NCI-H345 (cell line): Measurements from ENCODE around the gene SERPINA3.
"Not testable (repeated sequence)": the region's sequence is repeated elsewhere in the genome, so short reads cannot be mapped to it uniquely, and the experiment has no call there.

Source experiments
- DNase-seq: peaks from one replicate; lab custom pipeline; 2025; lab: John Stamatoyannopoulos, UW

Gene SERPINA3

GRCh38 chr14:94633121-94633520, 20.9 kb downstream of the SERPINA3 start:
- DNase-seq, result no peak

DNA sequence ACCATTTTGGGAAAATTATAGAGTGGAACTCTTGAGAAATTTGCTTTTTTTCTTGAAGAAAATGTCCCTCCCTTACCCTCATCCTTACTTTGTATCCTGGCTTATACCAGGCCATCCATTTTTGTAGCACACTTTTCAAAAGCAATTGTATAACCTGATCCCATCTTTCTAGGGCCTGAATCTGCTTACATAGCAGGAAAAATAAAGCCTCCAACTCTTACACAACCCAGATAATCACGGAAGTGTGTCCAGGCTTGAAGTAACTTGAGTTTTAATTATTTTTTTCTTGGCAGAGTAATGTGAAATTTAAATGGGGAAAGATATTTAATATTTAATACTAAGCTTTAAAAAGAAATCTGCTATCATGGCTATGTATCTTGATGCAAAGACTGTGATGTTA, 23.0 kb downstream of the SERPINA3 start:
- DNase-seq, result no peak

DNA sequence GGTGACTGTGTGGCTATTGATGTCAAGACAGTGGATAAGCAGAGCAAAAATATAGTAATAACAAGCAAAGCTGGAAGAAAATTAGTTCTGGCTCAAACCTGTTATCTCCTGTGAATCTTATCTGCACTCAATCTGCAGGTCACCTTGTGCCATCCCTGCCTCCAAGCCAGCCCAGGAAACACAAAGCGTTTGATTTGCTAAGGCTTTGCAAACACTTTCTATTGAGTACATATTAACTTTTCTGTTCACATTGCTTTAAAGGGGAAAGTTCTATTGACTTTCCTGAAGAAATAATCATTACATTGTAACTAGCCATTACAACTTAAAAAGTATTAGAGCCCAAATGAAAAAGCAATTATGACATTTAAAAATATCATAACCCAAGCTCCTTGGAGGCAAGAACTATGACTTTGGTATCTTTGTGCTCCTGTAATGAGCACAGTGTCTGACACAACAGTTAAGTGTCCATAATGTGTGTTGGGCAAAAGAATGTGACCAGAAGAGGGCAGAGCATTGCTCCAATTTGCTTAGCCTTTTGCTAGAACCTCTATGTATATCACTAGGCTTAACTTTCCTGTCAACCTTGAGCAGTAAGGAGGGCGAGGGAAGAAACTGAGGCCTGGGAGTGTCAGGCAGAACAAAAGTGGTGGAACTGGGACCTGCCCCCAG, 24.7 kb downstream of the SERPINA3 start:
- no peak for DNase-seq

DNA sequence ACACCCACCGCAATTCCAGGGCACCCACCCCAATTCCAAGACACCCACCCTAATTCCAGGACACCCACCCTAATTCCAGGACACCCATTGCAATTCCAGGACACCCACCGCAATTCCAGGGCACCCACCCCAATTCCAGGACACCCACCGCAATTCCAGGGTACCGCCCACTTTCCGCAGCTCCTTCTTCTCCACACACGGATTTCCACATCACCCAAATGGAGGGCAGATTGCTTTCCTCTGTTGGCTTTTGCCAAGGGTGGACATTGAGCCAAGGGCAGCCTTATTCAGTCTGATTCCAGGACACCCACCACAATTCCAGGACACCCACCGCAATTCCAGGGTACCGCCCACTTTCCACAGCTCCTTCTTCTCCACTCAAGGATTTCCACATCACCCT, 25.6 kb downstream of the SERPINA3 start:
- DNase-seq, result not testable (repeated sequence)

DNA sequence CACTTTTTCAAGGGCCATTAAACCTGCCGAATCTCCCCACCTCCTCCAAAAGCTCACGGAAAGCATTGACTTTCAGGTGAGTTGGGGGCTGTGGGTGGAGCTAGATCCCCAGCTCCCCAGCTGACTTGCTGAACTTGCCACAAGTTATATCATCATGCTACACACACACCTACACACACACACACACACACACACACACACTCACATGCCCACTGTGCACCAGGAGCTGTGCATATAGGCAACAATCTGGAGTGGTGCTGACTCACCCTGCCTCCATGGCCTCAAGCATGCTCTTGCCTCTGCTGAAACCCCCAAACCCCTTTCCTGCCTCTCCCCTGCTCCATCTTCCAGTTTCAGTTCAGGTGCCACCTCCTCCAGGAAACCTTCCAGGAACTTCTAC, 26.1 kb downstream of the SERPINA3 start:
- DNase-seq, result no peak

- DNase-seq, result no peak
Measured at GRCh38 chr14:94638961-94639817, 27.0 kb downstream of the SERPINA3 start.

GRCh38 chr14:94640721-94641631, 28.8 kb downstream of the SERPINA3 start:
- no peak for DNase-seq

DNA sequence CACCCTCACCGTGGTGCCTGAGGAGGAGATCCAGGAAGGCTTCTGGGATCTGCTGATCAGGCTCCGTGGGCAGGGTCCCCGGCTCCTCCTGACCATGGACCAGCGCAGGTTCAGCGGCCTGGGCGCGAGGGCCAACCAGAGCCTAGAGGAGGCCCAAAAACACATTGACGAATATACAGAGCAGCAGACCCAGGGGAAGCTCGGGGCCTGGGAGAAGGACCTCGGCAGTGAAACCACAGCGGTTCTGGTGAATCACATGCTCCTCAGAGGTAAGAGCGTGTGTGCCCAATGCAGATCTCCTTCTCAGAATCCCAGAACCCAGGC, 29.4 kb downstream of the SERPINA3 start:
- DNase-seq, result no peak

DNA sequence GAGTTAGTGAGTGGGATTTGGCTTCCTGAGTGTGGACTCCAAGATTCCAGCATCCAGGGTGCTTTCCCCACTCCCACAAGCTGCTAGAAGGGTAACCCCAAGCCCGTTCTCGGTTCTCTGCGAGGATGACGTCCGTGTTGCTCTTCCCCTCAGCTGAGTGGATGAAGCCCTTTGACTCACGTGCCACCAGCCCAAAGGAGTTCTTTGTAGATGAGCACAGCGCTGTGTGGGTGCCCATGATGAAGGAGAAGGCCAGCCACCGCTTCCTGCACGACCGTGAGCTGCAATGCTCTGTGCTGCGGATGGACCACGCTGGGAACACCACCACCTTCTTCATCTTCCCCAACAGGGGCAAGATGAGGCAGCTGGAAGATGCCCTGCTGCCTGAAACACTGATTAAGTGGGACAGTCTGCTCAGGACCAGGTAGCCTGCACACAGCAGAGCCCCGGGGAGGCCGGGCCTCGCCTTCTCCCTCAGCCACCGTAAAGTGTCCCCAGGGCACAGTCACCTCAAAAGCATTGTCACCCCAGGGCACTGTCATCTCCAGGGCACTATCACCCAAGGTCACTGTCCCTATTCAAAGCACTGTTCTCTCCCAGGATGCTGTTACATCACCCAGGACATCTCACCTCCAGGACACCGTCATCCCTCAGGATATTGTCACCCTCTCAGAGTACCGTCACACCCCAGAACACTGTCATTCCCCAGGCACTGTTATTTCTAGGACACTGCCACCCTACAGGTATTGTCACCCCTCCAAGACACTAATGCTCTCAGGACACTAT, 31.3 kb downstream of the SERPINA3 start:
- no peak for DNase-seq

GRCh38 chr14:94644102-94644535, 31.9 kb downstream of the SERPINA3 start:
- DNase-seq, result no peak

- DNase-seq, result no peak
Measured at GRCh38 chr14:94646066-94646465, 33.9 kb downstream of the SERPINA3 start.

- no peak for DNase-seq
Measured at GRCh38 chr14:94646481-94646880, 34.3 kb downstream of the SERPINA3 start.

- no peak for DNase-seq
Measured at GRCh38 chr14:94648801-94649200, 36.6 kb downstream of the SERPINA3 start.

DNA sequence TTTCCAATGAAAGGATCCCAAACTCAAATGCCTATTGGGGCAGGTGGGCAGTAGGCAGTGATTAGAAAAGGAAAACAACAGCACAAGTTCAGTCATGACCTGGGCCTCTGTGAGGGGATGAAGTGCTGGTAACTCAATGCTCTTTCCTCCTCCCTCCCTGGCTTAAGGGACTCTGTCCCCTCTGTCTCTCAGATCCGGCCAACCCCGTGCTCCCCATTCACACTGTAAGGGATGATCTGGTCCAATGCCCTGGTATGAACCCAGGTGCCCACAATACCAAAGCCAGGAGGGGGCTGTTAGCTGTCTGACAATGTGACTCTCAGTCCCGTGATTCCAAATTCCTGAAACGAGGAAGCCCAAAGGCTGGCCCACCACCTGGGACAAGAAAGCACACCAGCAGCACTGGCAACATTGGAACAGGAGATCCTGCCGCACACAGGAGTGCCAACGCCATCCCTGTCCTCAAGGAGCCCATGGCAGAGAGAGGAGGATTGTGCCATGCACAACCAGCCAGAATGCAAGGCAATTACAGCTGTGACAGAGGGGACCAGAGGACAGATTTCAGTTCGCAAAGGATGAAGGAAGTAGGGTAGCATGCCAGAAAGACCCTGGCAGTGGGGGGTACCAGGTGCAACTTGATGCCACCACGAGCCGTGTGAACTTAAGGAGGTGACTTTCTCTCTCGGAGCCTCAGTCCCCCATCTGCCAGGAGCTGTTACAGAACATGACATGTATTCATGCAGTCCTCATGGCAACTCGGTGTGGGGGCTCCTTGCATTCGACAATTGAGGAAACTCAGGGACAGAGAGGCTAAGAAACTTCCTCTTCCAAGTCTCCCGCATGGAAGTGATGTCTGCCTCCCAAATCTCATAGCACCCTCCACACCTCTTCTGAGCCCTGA, 37.6 kb downstream of the SERPINA3 start:
- DNase-seq, result no peak

GRCh38 chr14:94650444-94650775, 38.2 kb downstream of the SERPINA3 start:
- DNase-seq, result no peak

- no peak for DNase-seq
Measured at GRCh38 chr14:94650806-94651805, 38.9 kb downstream of the SERPINA3 start.

- no peak for DNase-seq
Measured at GRCh38 chr14:94653321-94653720, 41.1 kb downstream of the SERPINA3 start.

DNA sequence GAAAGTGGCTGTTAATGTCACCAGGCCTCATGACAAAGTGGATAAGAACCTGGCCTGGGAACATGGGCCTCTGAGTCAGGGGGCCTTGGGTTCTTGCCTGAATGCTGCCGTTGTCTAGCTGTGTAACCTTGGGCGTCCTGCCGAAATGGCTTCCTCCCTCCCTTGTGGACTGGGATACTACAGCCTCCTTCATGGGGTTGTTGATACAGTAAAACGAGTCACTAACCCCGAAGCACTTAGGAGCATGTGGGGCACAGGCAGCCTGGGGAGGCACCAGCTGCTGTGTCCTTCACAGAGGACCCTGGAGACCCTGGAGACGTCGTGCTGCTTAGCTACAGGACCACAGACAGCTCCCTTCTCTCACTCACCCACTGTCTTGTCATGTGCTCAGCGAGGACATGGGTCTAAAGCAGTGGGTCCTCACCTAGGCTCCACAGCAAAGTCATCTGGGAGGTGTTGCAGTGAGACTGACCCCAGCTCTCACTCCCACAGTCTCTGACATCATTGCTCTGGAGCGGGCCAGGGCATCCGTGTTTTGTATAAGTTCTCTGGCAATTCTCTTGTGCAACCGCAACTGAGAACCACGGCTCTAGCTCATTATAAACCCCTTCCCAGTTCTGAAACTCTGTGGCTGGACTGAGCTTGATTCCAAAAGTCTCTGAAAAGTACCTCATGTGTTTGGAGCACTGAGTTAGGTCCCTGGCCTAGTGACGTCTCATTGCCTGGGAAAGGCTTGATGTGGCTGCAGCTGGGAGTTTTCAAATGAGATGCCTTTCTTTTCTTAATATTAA, 42.1 kb downstream of the SERPINA3 start:
- DNase-seq, result no peak
